ENCODE results near the gene CCDC85C.
"Not testable (repeated sequence)": the region's sequence is repeated elsewhere in the genome, so short reads cannot be mapped to it uniquely, and the experiment has no call there.

CCDC85C gene

GRCh38 chr14:99603471-99604277, at the start of gene CCDC85C:
CCDC85C (minus strand) TSS chr14:99604207; CDS start chr14:99603959, 248 bp downstream.
- DNase-seq (ENCODE audit: low read depth in 3 of 3, low spot score in 1 of 3): peak in 2 of 3 donors; percentile 12 to 15

- no peak for DNase-seq (ENCODE audit: low read depth in 3 of 3, low spot score in 1 of 3)
These were observed 48.1 kb upstream of the CCDC85C start for GRCh38 chr14:99651953-99652746.

GRCh38 chr14:99650189-99650588, 46.2 kb upstream of the CCDC85C start:
- DNase-seq (ENCODE audit: low read depth in 3 of 3, low spot score in 1 of 3): no peak

GRCh38 chr14:99649643-99650042, 45.6 kb upstream of the CCDC85C start:
- DNase-seq (ENCODE audit: low read depth in 3 of 3, low spot score in 1 of 3): no peak

GRCh38 chr14:99649219-99649618, 45.2 kb upstream of the CCDC85C start:
- DNase-seq (ENCODE audit: low read depth in 3 of 3, low spot score in 1 of 3): no peak

GRCh38 chr14:99648027-99648784, 44.2 kb upstream of the CCDC85C start:
- no peak for DNase-seq (ENCODE audit: low read depth in 3 of 3, low spot score in 1 of 3)

GRCh38 chr14:99647411-99647810, 43.4 kb upstream of the CCDC85C start:
- no peak for DNase-seq (ENCODE audit: low read depth in 3 of 3, low spot score in 1 of 3)

- DNase-seq (ENCODE audit: low read depth in 3 of 3, low spot score in 1 of 3): no peak
These were observed 41.8 kb upstream of the CCDC85C start for GRCh38 chr14:99645545-99646505.

- no peak for DNase-seq (ENCODE audit: low read depth in 3 of 3, low spot score in 1 of 3)
These were observed 40.9 kb upstream of the CCDC85C start, which contains the start of gene HHIPL1 for GRCh38 chr14:99644723-99645544. HHIPL1 (plus strand) TSS chr14:99645129; CDS start chr14:99645208, 79 bp downstream.

- DNase-seq (ENCODE audit: low read depth in 3 of 3, low spot score in 1 of 3): no peak
These were observed 40.1 kb upstream of the CCDC85C start for GRCh38 chr14:99644035-99644587.

GRCh38 chr14:99643343-99643742, 39.3 kb upstream of the CCDC85C start:
- DNase-seq (ENCODE audit: low read depth in 3 of 3, low spot score in 1 of 3): no peak

- not testable (repeated sequence) for DNase-seq (ENCODE audit: low read depth in 3 of 3, low spot score in 1 of 3)
These were observed 38.8 kb upstream of the CCDC85C start for GRCh38 chr14:99642771-99643170.

- no peak for DNase-seq (ENCODE audit: low read depth in 3 of 3, low spot score in 1 of 3)
These were observed 33.6 kb upstream of the CCDC85C start for GRCh38 chr14:99637624-99638023.

GRCh38 chr14:99636487-99636886, 32.5 kb upstream of the CCDC85C start:
- no peak for DNase-seq (ENCODE audit: low read depth in 3 of 3, low spot score in 1 of 3)

GRCh38 chr14:99635116-99635515, 31.1 kb upstream of the CCDC85C start:
- no peak for DNase-seq (ENCODE audit: low read depth in 3 of 3, low spot score in 1 of 3)

GRCh38 chr14:99634443-99634842, 30.4 kb upstream of the CCDC85C start:
- DNase-seq (ENCODE audit: low read depth in 3 of 3, low spot score in 1 of 3): no peak

GRCh38 chr14:99633918-99634317, 29.9 kb upstream of the CCDC85C start:
- no peak for DNase-seq (ENCODE audit: low read depth in 3 of 3, low spot score in 1 of 3)

GRCh38 chr14:99633141-99633540, 29.1 kb upstream of the CCDC85C start:
- DNase-seq (ENCODE audit: low read depth in 3 of 3, low spot score in 1 of 3): no peak

GRCh38 chr14:99632410-99633035, 28.5 kb upstream of the CCDC85C start:
- no peak for DNase-seq (ENCODE audit: low read depth in 3 of 3, low spot score in 1 of 3)

All from stimulated activated CD4-positive, alpha-beta T cell treated with anti-CD3 and anti-CD28 coated beads, TNF-alpha, amount 100 ng/mL, for 1 hour (primary cell).